HepG2 (cell line): ENCODE results near the gene CCDC34. TPM values are rescaled to one million over a fixed set of nuclear protein-coding genes. Genes with fewer than 3 reads are reported as not detected.

Experiments used
- ATAC-seq: fragments of 200-7000 bp; cut with Tn5 transposase; 3 replicates; pipeline ENCODE4 v1.9.1; 2020; ENCODE audit warnings: mild to moderate bottlenecking, moderate library complexity
- BruUV-seq: library from RNA; stranded (reverse); fragments of 400-500 nt; replicated peaks from 2 replicates; lab custom pipeline; 2021; lab: Mats Ljungman, UMichigan
- CTCF ChIA-PET: fragments of 300-600 bp; formaldehyde crosslinking; extraction: SDS; loops from one replicate; lab custom pipeline; 2021; ENCODE audit warnings: low total read pairs, inconsistent platforms, low intra/inter-chr PET ratio; lab: Yijun Ruan, JAX
- POLR2A ChIA-PET: fragments of 350-600 bp; sonication (Branson Sonifier 250); formaldehyde crosslinking; loops from one replicate; lab custom pipeline; 2020; ENCODE audit warnings: antibody characterized with exemption, inconsistent platforms; lab: Yijun Ruan, JAX
- DNase-seq: peaks from one replicate; pipeline ENCODE4 v3.0.0-alpha.2; 2015; ENCODE audit warnings: low spot score
- FAIRE-seq: peaks from 3 replicates; lab custom pipeline; 2011; peaks lifted over from hg19 to GRCh38; lab: Jason Lieb, UNC
- H2AFZ ChIP-seq: one replicate; pipeline ENCODE4 v1.6.1; 2011; ENCODE audit warnings: low read length, inconsistent platforms
- H3K27ac ChIP-seq: fragments of 300-600 bp; 3 replicates; pipeline ENCODE4 v1.8.0; 2011; ENCODE audit warnings: mixed run types, mild to moderate bottlenecking, mixed read lengths, low read length, inconsistent platforms; ENCODE audit not compliant: insufficient read depth; ENCODE audit errors: extremely low read length
- H3K27me3 ChIP-seq, 2 experiments: fragments of 200-600 bp in 1 of 2; 2 replicates in 1 of 2; 3 replicates in 1 of 2; pipeline versions ENCODE4 v1.6.0 to v1.8.0; 2011; ENCODE audit warnings: low read length in 2 of 2, mild to moderate bottlenecking in 2 of 2, moderate library complexity in 2 of 2, inconsistent platforms in 1 of 2; ENCODE audit not compliant: insufficient read depth in 2 of 2, control insufficient read depth in 1 of 2
- H3K36me3 ChIP-seq, 2 experiments: fragments of 200-600 bp in 1 of 2; replicated peaks in 1 of 2; 2 replicates in 1 of 2; 3 replicates in 1 of 2; pipeline versions ENCODE4 v1.5.1 to v1.8.0; 2011; ENCODE audit warnings: low read length in 2 of 2, inconsistent platforms in 1 of 2; ENCODE audit not compliant: insufficient read depth in 2 of 2, control insufficient read depth in 1 of 2
- H3K4me1 ChIP-seq: 2 replicates; pipeline ENCODE4 v1.5.1; 2012; ENCODE audit warnings: low read length, inconsistent platforms; ENCODE audit not compliant: insufficient read depth
- H3K4me2 ChIP-seq: 2 replicates; pipeline ENCODE4 v1.6.0; 2011; ENCODE audit warnings: low read depth, low read length, inconsistent platforms
- H3K4me3 ChIP-seq, 3 experiments: fragments of 200-600 bp in 1 of 3; sonication (generic), shearing (Covaris generic) in 1 of 3; replicated peaks in 1 of 3; 2 replicates each; pipeline ENCODE4 v1.5.1; 2011 to 2016; ENCODE audit warnings: low read length in 3 of 3, inconsistent platforms in 2 of 3, low read depth in 2 of 3, mild to moderate bottlenecking in 2 of 3, control low read depth in 1 of 3, mixed read lengths in 1 of 3; ENCODE audit not compliant: insufficient read depth in 1 of 3
- H3K79me2 ChIP-seq: one replicate; pipeline ENCODE4 v1.6.1; 2011; ENCODE audit warnings: low read length, inconsistent platforms; ENCODE audit not compliant: insufficient read depth
- H3K9ac ChIP-seq: 2 replicates; pipeline ENCODE4 v1.6.0; 2011; ENCODE audit warnings: mild to moderate bottlenecking, low read depth, low read length, inconsistent platforms; ENCODE audit not compliant: insufficient read depth
- H3K9me3 ChIP-seq: 2 replicates; pipeline ENCODE4 v1.5.1; 2012; ENCODE audit warnings: mild to moderate bottlenecking, low read length
- H4K20me1 ChIP-seq: 2 replicates; pipeline ENCODE4 v1.6.0; 2011; ENCODE audit warnings: inconsistent platforms, mild to moderate bottlenecking, low read length, moderate library complexity; ENCODE audit not compliant: insufficient read depth
- ERF ChIP-seq: IDR thresholded peaks from 2 replicates; pipeline ENCODE4 v1.6.1; 2018; ENCODE audit warnings: missing biosample characterization, missing genetic modification reagents
- FOXA3 ChIP-seq: IDR thresholded peaks from 2 replicates; pipeline ENCODE4 v1.6.1; 2016; ENCODE audit warnings: missing genetic modification reagents, missing compliant biosample characterization
- FOXC1 ChIP-seq: sonication (generic); formaldehyde crosslinking; IDR thresholded peaks from 2 replicates; pipeline ENCODE4 v1.8.0; 2022; ENCODE audit warnings: mild to moderate bottlenecking, missing genetic modification reagents, borderline replicate concordance
- HNF4A ChIP-seq: sonication (generic); formaldehyde crosslinking; IDR thresholded peaks from 2 replicates; pipeline ENCODE4 v1.4.0; 2020; ENCODE audit warnings: missing genetic modification reagents
- HNF4G ChIP-seq, 2 experiments: sonication (generic) in 1 of 2; formaldehyde crosslinking in 1 of 2; IDR thresholded peaks; 2 replicates each; pipeline versions ENCODE4 v1.4.0 to v1.6.1; 2011 to 2020; ENCODE audit warnings: borderline replicate concordance in 2 of 2, low read depth in 2 of 2, mild to moderate bottlenecking in 2 of 2, low read length in 1 of 2, missing genetic modification reagents in 1 of 2, moderate library complexity in 1 of 2
- NR2F6 ChIP-seq, 2 experiments: IDR thresholded peaks; 2 replicates each; pipeline ENCODE4 v1.6.1; 2016; ENCODE audit warnings: antibody characterized with exemption in 1 of 2, mild to moderate bottlenecking in 1 of 2
- POGZ ChIP-seq: sonication (generic); formaldehyde crosslinking; IDR thresholded peaks from 2 replicates; pipeline ENCODE4 v1.4.0; 2020; ENCODE audit warnings: mild to moderate bottlenecking, missing genetic modification reagents
- ZFY ChIP-seq: sonication (generic); formaldehyde crosslinking; IDR thresholded peaks from 2 replicates; pipeline ENCODE4 v1.4.0; 2020; ENCODE audit warnings: missing genetic modification reagents
- ZNF615 ChIP-seq: sonication (generic); formaldehyde crosslinking; IDR thresholded peaks from 2 replicates; pipeline ENCODE4 v1.5.0; 2020; ENCODE audit warnings: mild to moderate bottlenecking, missing genetic modification reagents, borderline replicate concordance
- ZNF710 ChIP-seq: sonication (generic); formaldehyde crosslinking; IDR thresholded peaks from 2 replicates; pipeline ENCODE4 v1.5.0; 2020; ENCODE audit warnings: mild to moderate bottlenecking, missing genetic modification reagents, borderline replicate concordance
- ZNF772 ChIP-seq: sonication (generic); formaldehyde crosslinking; IDR thresholded peaks from 2 replicates; pipeline ENCODE4 v1.5.0; 2020; ENCODE audit warnings: mild to moderate bottlenecking, missing genetic modification reagents
- ZNF841 ChIP-seq: sonication (generic); formaldehyde crosslinking; IDR thresholded peaks from 2 replicates; pipeline ENCODE4 v1.8.1; 2023; ENCODE audit warnings: missing genetic modification reagents, borderline replicate concordance
- WGBS: methylation state at CpG from one replicate; pipeline ENCODE4 v1.1.6; 2017; ENCODE audit warnings: low lambda C conversion rate; 5-methylcytosine and 5-hydroxymethylcytosine counted together
- in situ Hi-C: cut with HindIII; loops from 2 replicates; pipeline ENCODE4 v1.10.0; 2017; ENCODE audit warnings: low pct_unique_long_range_greater_than_20kb; ENCODE audit not compliant: extremely low pct_ligation_motif_present
- intact Hi-C: fragments of 100-400 bp; cut with micrococcal nuclease; formaldehyde crosslinking; loops from one replicate; pipeline ENCODE4 v1.10.0; 2022; ENCODE audit not compliant: unreplicated experiment
- polyA plus RNA-seq, 8 experiments: library from polyadenylated mRNA; depleted of rRNA in 3 of 8; stranded (reverse) in 7 of 8; unstranded in 1 of 8; fragments of >200 nt; fragmentation: Illumina TruSeq in 4 of 8; extraction: Trizol in 4 of 8; gene quantifications; 2 replicates each; pipeline versions ENCODE4 v1.2.1 to v1.2.3, GENCODE V29; 2011 to 2016; ENCODE audit warnings: low read depth in 4 of 8, missing spikeins in 1 of 8, mixed read lengths in 1 of 8; ENCODE audit not compliant: insufficient read depth in 1 of 8
- total RNA-seq, 5 experiments: library from RNA; depleted of rRNA; stranded (reverse); fragments of >200 nt; fragmentation: Illumina TruSeq; extraction: Trizol; gene quantifications; 2 replicates each; pipeline ENCODE4 v1.2.3, GENCODE V29; 2016; ENCODE audit warnings: low read depth in 1 of 5

CCDC34 gene
- total and polyA plus RNA-seq, 2 of the 13 experiments (the other 11 are each of a cell fraction or from before 2014, with no cell fraction given), result 7.6 to 34.3 TPM

DNA sequence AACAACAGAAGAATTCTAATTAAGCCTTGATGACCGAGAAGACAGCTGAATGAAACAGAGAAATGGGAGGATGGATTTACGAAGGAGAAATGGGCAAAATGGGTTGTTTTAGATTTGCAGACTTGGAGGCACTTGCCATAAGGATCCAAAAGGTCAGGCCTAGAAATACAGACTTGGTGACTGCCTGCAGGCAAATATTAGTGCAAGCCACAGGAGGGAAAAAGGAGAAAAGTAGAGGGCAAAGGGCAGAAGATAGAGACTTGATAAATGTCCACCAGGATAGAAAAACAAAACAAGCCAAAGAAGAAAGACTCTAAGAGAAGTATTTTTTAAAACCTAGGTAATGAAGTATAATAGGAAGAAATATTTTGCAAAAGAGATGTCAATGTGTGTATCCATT lies 13.1 kb downstream of the CCDC34 start (continued):
- TF ChIP-seq ZNF710 (CRISPR knock-in tag) (peak; percentile 66; the same call in 1 of the 2 replicates), ERF (no peak), HNF4G (IDR thresholded peaks at IDR 0.05; ENCODE audit: borderline replicate concordance, low read depth, low read length) (peak; percentile 28; the same call in 1 of the 2 replicates), HNF4G (CRISPR knock-in tag; IDR thresholded peaks at IDR 0.05; ENCODE audit: borderline replicate concordance, low read depth) (no peak), POGZ (CRISPR knock-in tag) (0 out of 2 replicates have a peak, but pooled peaks have one; percentile 17), HNF4A (CRISPR knock-in tag) (peak; percentile 76), ZFY (CRISPR knock-in tag) (peak; percentile 24; the same call in 1 of the 2 replicates), NR2F6 (IDR thresholded peaks at IDR 0.05) (peak; percentile 32; the same call in 1 of the 2 replicates), NR2F6 (CRISPR knock-in tag; IDR thresholded peaks at IDR 0.05) (no peak)

DNA sequence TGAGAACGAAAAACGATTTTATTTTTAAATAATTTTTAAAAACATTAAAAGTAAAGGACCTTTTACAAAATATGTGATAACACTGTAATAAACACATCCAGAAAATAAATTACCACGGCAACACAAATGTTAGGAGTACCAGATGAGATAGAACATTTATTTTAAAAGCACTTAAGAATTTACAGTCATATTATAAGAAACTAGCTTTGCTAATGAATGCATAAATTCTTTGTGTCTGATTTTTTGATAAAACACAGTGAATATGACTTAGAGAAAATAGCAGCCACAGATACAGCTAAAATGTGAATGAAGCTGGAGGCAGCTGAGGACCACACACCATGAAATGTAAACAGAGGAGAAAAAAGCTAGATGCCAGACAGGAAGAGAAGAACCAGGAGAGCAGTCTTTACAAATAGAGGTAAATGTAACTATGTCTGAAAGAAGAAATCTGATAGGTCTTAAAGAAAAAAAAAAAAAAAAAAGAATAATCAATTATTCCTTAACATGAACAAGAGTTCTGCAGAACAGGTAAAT lies 14.6 kb downstream of the CCDC34 start:
- CTCF ChIA-PET, result no interaction called here
- FAIRE-seq, result no peak
- H3K9me3 ChIP-seq, result no peaks in the 10 kb centered on the region
- BruUV-seq, result no TSS peak
- no peak overlapping the region for H2AFZ ChIP-seq
- H3K9ac ChIP-seq, result no peak overlapping the region
- no peaks in the 10 kb centered on the region for H3K27me3 ChIP-seq
- no peaks in the 10 kb centered on the region for H3K79me2 ChIP-seq
- no peak overlapping the region for H3K4me2 ChIP-seq
- TF ChIP-seq ZNF772 (CRISPR knock-in tag) (no peak), ZNF615 (CRISPR knock-in tag) (no peak), ZNF841 (CRISPR knock-in tag) (no peak), FOXC1 (CRISPR knock-in tag) (no peak), FOXA3 (CRISPR knock-in tag) (0 out of 2 replicates have a peak, but pooled peaks have one; percentile 18)
- 34% methylated on average over 3 of the region's 3 CpGs for WGBS
- no peak overlapping the region for H3K27ac ChIP-seq
- POLR2A ChIA-PET, result interaction anchor here (0.7 to 1.3 kb wide), 3 partner anchors 11 to 48 kb away, joined by 3 to 5 read pairs (median 3); no protein-coding TSS in a partner anchor
- ATAC-seq, result no peak
- H3K4me3 ChIP-seq, result no peak overlapping the region
- intact Hi-C loops (no loop called here), in situ Hi-C loops (no loop called here)
- H4K20me1 ChIP-seq, result no peaks in the 10 kb centered on the region
- H3K36me3 ChIP-seq, result peaks cover 0 to 3% of the 10 kb centered on the region in 2 experiments; a peak in 2 of 5 replicates
- H3K4me1 ChIP-seq, result peaks cover 35% of the 10 kb centered on the region
- no peak for DNase-seq
